ENCODE data around the gene SUSD6. TPM values are rescaled to one million over a fixed set of nuclear protein-coding genes. Genes with fewer than 3 reads are reported as not detected.

Gene SUSD6
- total and polyA plus RNA-seq, 4 donors = 6.8 to 10.8 (median 7.6) TPM

- DNase-seq (ENCODE audit: low spot score) = no peak
- peaks cover 23 to 65% (median 52%) of the 10 kb centered on the region in 4 donors for H3K4me1 ChIP-seq (ENCODE audit: control insufficient read depth in 4 of 4, insufficient read depth in 4 of 4, low read length in 3 of 4)
- H3K9me3 ChIP-seq (ENCODE audit: control insufficient read depth in 4 of 4, low read length in 3 of 4) = no peaks in the 10 kb centered on the region
- H3K36me3 ChIP-seq (ENCODE audit: control insufficient read depth in 4 of 4, insufficient read depth in 3 of 4, low read depth in 1 of 4, low read length in 3 of 4) = no peaks in the 10 kb centered on the region
- peak overlapping the region; percentile 42 to 71 for H3K27ac ChIP-seq (ENCODE audit: low read depth in 1 of 2, low read length in 2 of 2)
- H3K27me3 ChIP-seq (ENCODE audit: control insufficient read depth in 4 of 4, insufficient read depth in 4 of 4, low read length in 3 of 4) = no peaks in the 10 kb centered on the region
- WGBS = 79% methylated on average over 10 of the region's 10 CpGs
- H3K9ac ChIP-seq (ENCODE audit: low read depth in 1 of 2, low read length in 2 of 2) = no peak overlapping the region
- TF ChIP-seq ATF3 (IDR thresholded peaks at IDR 0.05) = no peak
- no peak for TF ChIP-seq JUND (IDR thresholded peaks at IDR 0.05)
- TF ChIP-seq SP1 (IDR thresholded peaks at IDR 0.05) = peak; percentile 10
- TF ChIP-seq, protein P1, sequence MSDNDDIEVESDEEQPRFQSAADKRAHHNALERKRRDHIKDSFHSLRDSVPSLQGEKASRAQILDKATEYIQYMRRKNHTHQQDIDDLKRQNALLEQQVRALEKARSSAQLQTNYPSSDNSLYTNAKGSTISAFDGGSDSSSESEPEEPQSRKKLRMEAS (IDR thresholded peaks at IDR 0.05) = peak; percentile 66
- no peak for TF ChIP-seq EGR1 (IDR thresholded peaks at IDR 0.05; ENCODE audit: low read depth in 2 of 2)
- peak; percentile 37 for TF ChIP-seq NR2F2 (IDR thresholded peaks at IDR 0.05)
- no peak for TF ChIP-seq HNF4A (conservative IDR thresholded peaks at IDR 0.05)
- no peak for TF ChIP-seq CTCF (IDR thresholded peaks at IDR 0.05; ENCODE audit: low read depth, low read length, missing input control)
- no peak for TF ChIP-seq FOXA2 (IDR thresholded peaks at IDR 0.05)
- TF ChIP-seq YY1 (IDR thresholded peaks at IDR 0.05) = no peak
- TF ChIP-seq TAF1 (conservative IDR thresholded peaks at IDR 0.05) = no peak
- TF ChIP-seq RAD21 (IDR thresholded peaks at IDR 0.05) = peak in 1 of 2 donors; percentile 24
- no peak for TF ChIP-seq ZBTB33 (IDR thresholded peaks at IDR 0.05)
- TF ChIP-seq RXRA (IDR thresholded peaks at IDR 0.05) = peak; percentile 21 to 22
- H3K4me3 ChIP-seq (ENCODE audit: low read depth in 1 of 3, low read length in 3 of 3) = no peak overlapping the region
Measured at GRCh38 chr14:69652942-69653684, 41.7 kb downstream of the SUSD6 start.

GRCh38 chr14:69654116-69654515 lies 42.7 kb downstream of the SUSD6 start:
- Histone ChIP-seq H3K4me1 (ENCODE audit: control insufficient read depth in 4 of 4, insufficient read depth in 4 of 4, low read length in 3 of 4) (peaks cover 22 to 64% (median 50%) of the 10 kb centered on the region in 4 donors), H3K9me3 (ENCODE audit: control insufficient read depth in 4 of 4, low read length in 3 of 4) (no peaks in the 10 kb centered on the region), H3K36me3 (ENCODE audit: control insufficient read depth in 4 of 4, insufficient read depth in 3 of 4, low read depth in 1 of 4, low read length in 3 of 4) (peaks cover 0 to 2% (median 0%) of the 10 kb centered on the region in 4 donors), H3K4me3 (ENCODE audit: low read depth in 1 of 3, low read length in 3 of 3) (no peak overlapping the region), H3K27ac (ENCODE audit: low read depth in 1 of 2, low read length in 2 of 2) (peak overlapping the region in 1 of 2 donors; percentile 71), H3K9ac (ENCODE audit: low read depth in 1 of 2, low read length in 2 of 2) (no peak overlapping the region), H3K27me3 (ENCODE audit: control insufficient read depth in 4 of 4, insufficient read depth in 4 of 4, low read length in 3 of 4) (no peaks in the 10 kb centered on the region)
- TF ChIP-seq EGR1 (IDR thresholded peaks at IDR 0.05; ENCODE audit: low read depth in 2 of 2) (no peak), HNF4A (conservative IDR thresholded peaks at IDR 0.05) (peak; percentile 10 to 23)
- no peak for DNase-seq (ENCODE audit: low spot score)
- WGBS = 28% methylated on average over 3 of the region's 3 CpGs

All from liver (tissue), 9 donors.